ENCODE measurements around the gene TYROBP.

The TYROBP gene

GRCh38 chr19:35931161-35931873 lies 23.2 kb upstream of the TYROBP start:
- H3K4me2 ChIP-seq (ENCODE audit: low read depth, low read length, poor library complexity, severe bottlenecking) = peak overlapping the region; percentile 85

GRCh38 chr19:35929876-35930275 lies 21.8 kb upstream of the TYROBP start:
- no peak for TF ChIP-seq EZH2phosphoT487 (IDR thresholded peaks at IDR 0.05; ENCODE audit: borderline replicate concordance)
- TF ChIP-seq, protein P1, sequence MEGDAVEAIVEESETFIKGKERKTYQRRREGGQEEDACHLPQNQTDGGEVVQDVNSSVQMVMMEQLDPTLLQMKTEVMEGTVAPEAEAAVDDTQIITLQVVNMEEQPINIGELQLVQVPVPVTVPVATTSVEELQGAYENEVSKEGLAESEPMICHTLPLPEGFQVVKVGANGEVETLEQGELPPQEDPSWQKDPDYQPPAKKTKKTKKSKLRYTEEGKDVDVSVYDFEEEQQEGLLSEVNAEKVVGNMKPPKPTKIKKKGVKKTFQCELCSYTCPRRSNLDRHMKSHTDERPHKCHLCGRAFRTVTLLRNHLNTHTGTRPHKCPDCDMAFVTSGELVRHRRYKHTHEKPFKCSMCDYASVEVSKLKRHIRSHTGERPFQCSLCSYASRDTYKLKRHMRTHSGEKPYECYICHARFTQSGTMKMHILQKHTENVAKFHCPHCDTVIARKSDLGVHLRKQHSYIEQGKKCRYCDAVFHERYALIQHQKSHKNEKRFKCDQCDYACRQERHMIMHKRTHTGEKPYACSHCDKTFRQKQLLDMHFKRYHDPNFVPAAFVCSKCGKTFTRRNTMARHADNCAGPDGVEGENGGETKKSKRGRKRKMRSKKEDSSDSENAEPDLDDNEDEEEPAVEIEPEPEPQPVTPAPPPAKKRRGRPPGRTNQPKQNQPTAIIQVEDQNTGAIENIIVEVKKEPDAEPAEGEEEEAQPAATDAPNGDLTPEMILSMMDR (conservative IDR thresholded peaks at IDR 0.05; ENCODE audit: low read length) = no peak
- Histone ChIP-seq H3K9me3 (ENCODE audit: insufficient read depth, low read depth, low read length) (no peaks in the 10 kb centered on the region), H4K20me1 (ENCODE audit: insufficient read depth, low read length, poor library complexity, severe bottlenecking) (no peaks in the 10 kb centered on the region), H3K36me3 (ENCODE audit: insufficient read depth, low read length) (no peaks in the 10 kb centered on the region), H2AFZ (ENCODE audit: low read length) (peak overlapping the region; percentile 72), H3K4me2 (ENCODE audit: low read depth, low read length, poor library complexity, severe bottlenecking) (peak overlapping the region; percentile 57), H3K4me3 (ENCODE audit: low read length, poor library complexity, severe bottlenecking) (peak overlapping the region; percentile 21), H3K9me2 (replicated peaks; ENCODE audit: low read depth, low read length) (no peaks in the 10 kb centered on the region), H3K79me2 (ENCODE audit: insufficient read depth, low read length) (no peaks in the 10 kb centered on the region), H3K4me1 (ENCODE audit: insufficient read depth, low read length, poor library complexity, severe bottlenecking) (peaks cover 15% of the 10 kb centered on the region), H3K9ac (ENCODE audit: low read depth, low read length, poor library complexity, severe bottlenecking) (peak overlapping the region; percentile 73), H3K27me3 (ENCODE audit: insufficient read depth, low read length, poor library complexity, severe bottlenecking) (no peaks in the 10 kb centered on the region), H3F3A (ENCODE audit: low read depth) (peaks cover 7% of the 10 kb centered on the region; the same call in 1 of the 2 replicates)

More at GRCh38 chr19:35931161-35931873, 23.2 kb upstream of the TYROBP start:
- Histone ChIP-seq H3K36me3 (ENCODE audit: insufficient read depth, low read length) (no peaks in the 10 kb centered on the region), H3K4me1 (ENCODE audit: insufficient read depth, low read length, poor library complexity, severe bottlenecking) (peaks cover 22% of the 10 kb centered on the region), H3K9ac (ENCODE audit: low read depth, low read length, poor library complexity, severe bottlenecking) (peak overlapping the region; percentile 73), H3K79me2 (ENCODE audit: insufficient read depth, low read length) (no peaks in the 10 kb centered on the region), H3K9me3 (ENCODE audit: insufficient read depth, low read depth, low read length) (no peaks in the 10 kb centered on the region), H4K20me1 (ENCODE audit: insufficient read depth, low read length, poor library complexity, severe bottlenecking) (no peaks in the 10 kb centered on the region), H3K4me3 (ENCODE audit: low read length, poor library complexity, severe bottlenecking) (peak overlapping the region; percentile 71), H3K9me2 (replicated peaks; ENCODE audit: low read depth, low read length) (no peaks in the 10 kb centered on the region), H3F3A (ENCODE audit: low read depth) (peaks cover 7% of the 10 kb centered on the region; the same call in 1 of the 2 replicates), H3K27me3 (ENCODE audit: insufficient read depth, low read length, poor library complexity, severe bottlenecking) (no peaks in the 10 kb centered on the region), H2AFZ (ENCODE audit: low read length) (peak overlapping the region; percentile 77)
- TF ChIP-seq EZH2phosphoT487 (IDR thresholded peaks at IDR 0.05; ENCODE audit: borderline replicate concordance) = no peak
- TF ChIP-seq, protein P1 (conservative IDR thresholded peaks at IDR 0.05; ENCODE audit: low read length) = peak; percentile 93

DNA sequence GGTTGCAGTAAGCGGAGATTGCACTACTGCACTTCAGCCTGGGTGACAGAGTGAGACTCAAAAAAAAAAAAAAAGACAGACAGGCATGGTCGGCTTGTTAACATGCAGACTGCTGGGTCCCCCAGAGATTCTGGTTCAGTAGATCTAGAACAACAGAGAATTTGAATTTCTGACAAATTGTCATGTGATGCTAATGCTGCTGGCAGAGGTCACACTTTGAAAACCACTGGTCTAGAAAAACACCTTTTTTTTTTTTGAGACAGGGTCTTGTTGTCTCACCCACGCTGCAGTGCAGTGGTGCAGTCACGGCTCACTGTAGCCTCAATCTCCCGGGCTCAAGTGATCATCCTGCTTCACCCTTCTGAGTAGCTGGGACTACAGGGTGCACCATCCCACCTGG lies 20.4 kb upstream of the TYROBP start:
- H3K9me3 ChIP-seq (ENCODE audit: insufficient read depth, low read depth, low read length) = no peaks in the 10 kb centered on the region
- no peak overlapping the region for H3K9ac ChIP-seq (ENCODE audit: low read depth, low read length, poor library complexity, severe bottlenecking)
- no peak overlapping the region for H2AFZ ChIP-seq (ENCODE audit: low read length)
- no peak overlapping the region for H3K4me2 ChIP-seq (ENCODE audit: low read depth, low read length, poor library complexity, severe bottlenecking)
- no peak for TF ChIP-seq EZH2phosphoT487 (IDR thresholded peaks at IDR 0.05; ENCODE audit: borderline replicate concordance)
- TF ChIP-seq, protein P1 (conservative IDR thresholded peaks at IDR 0.05; ENCODE audit: low read length) = no peak
- no peaks in the 10 kb centered on the region for H3K9me2 ChIP-seq (replicated peaks; ENCODE audit: low read depth, low read length)
- H3K27me3 ChIP-seq (ENCODE audit: insufficient read depth, low read length, poor library complexity, severe bottlenecking) = no peaks in the 10 kb centered on the region
- H3K4me3 ChIP-seq (ENCODE audit: low read length, poor library complexity, severe bottlenecking) = no peak overlapping the region
- H4K20me1 ChIP-seq (ENCODE audit: insufficient read depth, low read length, poor library complexity, severe bottlenecking) = no peaks in the 10 kb centered on the region
- peaks cover 7% of the 10 kb centered on the region; the same call in 1 of the 2 replicates for H3F3A ChIP-seq (ENCODE audit: low read depth)
- no peaks in the 10 kb centered on the region for H3K36me3 ChIP-seq (ENCODE audit: insufficient read depth, low read length)
- peaks cover 15% of the 10 kb centered on the region for H3K4me1 ChIP-seq (ENCODE audit: insufficient read depth, low read length, poor library complexity, severe bottlenecking)
- no peaks in the 10 kb centered on the region for H3K79me2 ChIP-seq (ENCODE audit: insufficient read depth, low read length)

All from Loucy (cell line).